CD8-positive, alpha-beta memory T cell (primary cell): ENCODE measurements around the gene UBE2H. TPM values are rescaled to one million over a fixed set of nuclear protein-coding genes. Genes with fewer than 3 reads are reported as not detected.
"Not testable (repeated sequence)": the region's sequence is repeated elsewhere in the genome, so short reads cannot be mapped to it uniquely, and the experiment has no call there.

Experiments
- CTCF ChIA-PET: fragments of 350-600 bp; sonication (Branson Sonifier 250); formaldehyde crosslinking; loops from one replicate; lab custom pipeline; 2021; ENCODE audit warnings: antibody characterized with exemption; lab: Charles Lee
- POLR2A ChIA-PET: fragments of 350-600 bp; sonication (Branson Sonifier 250); formaldehyde crosslinking; loops from one replicate; lab custom pipeline; 2021; ENCODE audit warnings: antibody characterized with exemption; lab: Charles Lee
- DNase-seq, 5 donors: peaks; one replicate each; pipeline versions ENCODE4 v3.0.0 to v3.0.0-alpha.2; 2020 to 2022; ENCODE audit warnings: mixed read lengths in 1 of 5
- H3K27ac ChIP-seq: one replicate; pipeline ENCODE4 v1.7.0; 2013; ENCODE audit warnings: low read depth, mild to moderate bottlenecking, low read length, moderate library complexity
- H3K27me3 ChIP-seq: 2 replicates; pipeline ENCODE4 v1.7.0; 2013; ENCODE audit warnings: low read length, mild to moderate bottlenecking; ENCODE audit not compliant: insufficient read depth, poor library complexity, severe bottlenecking
- H3K36me3 ChIP-seq: 2 replicates; pipeline ENCODE4 v1.7.0; 2013; ENCODE audit warnings: mild to moderate bottlenecking, low read length, moderate library complexity; ENCODE audit not compliant: insufficient read depth
- H3K4me1 ChIP-seq: 2 replicates; pipeline ENCODE4 v1.7.0; 2013; ENCODE audit warnings: mild to moderate bottlenecking, low read length, moderate library complexity; ENCODE audit not compliant: insufficient read depth
- H3K4me3 ChIP-seq: 2 replicates; pipeline ENCODE4 v1.7.0; 2013; ENCODE audit warnings: mild to moderate bottlenecking, low read length
- H3K9me3 ChIP-seq: 2 replicates; pipeline ENCODE4 v1.7.0; 2013; ENCODE audit warnings: mild to moderate bottlenecking, low read length
- H3K27ac Mint-ChIP-seq, 8 donors: one replicate each; pipeline ENCODE4 v1.8.0; 2020 to 2021; ENCODE audit warnings: mixed read lengths in 8 of 8, mild to moderate bottlenecking in 6 of 8, inconsistent platforms in 3 of 8, moderate library complexity in 3 of 8
- H3K27me3 Mint-ChIP-seq, 2 donors: one replicate each; pipeline ENCODE4 v1.8.0; 2020 to 2021; ENCODE audit warnings: mixed read lengths in 2 of 2, mild to moderate bottlenecking in 1 of 2, moderate library complexity in 1 of 2
- H3K36me3 Mint-ChIP-seq, 3 donors: one replicate each; pipeline ENCODE4 v1.8.0; 2020 to 2021; ENCODE audit warnings: mixed read lengths in 3 of 3, inconsistent platforms in 1 of 3, mild to moderate bottlenecking in 1 of 3
- H3K4me1 Mint-ChIP-seq, 3 donors: one replicate each; pipeline ENCODE4 v1.8.0; 2020 to 2021; ENCODE audit warnings: mixed read lengths in 3 of 3, inconsistent platforms in 1 of 3, mild to moderate bottlenecking in 1 of 3
- H3K4me3 Mint-ChIP-seq, 7 donors: one replicate each; pipeline ENCODE4 v1.8.0; 2020 to 2021; ENCODE audit warnings: mixed read lengths in 7 of 7, mild to moderate bottlenecking in 6 of 7, moderate library complexity in 4 of 7, inconsistent platforms in 2 of 7
- H3K9me3 Mint-ChIP-seq, 5 donors: one replicate each; pipeline ENCODE4 v1.8.0; 2020 to 2022; ENCODE audit warnings: mixed read lengths in 5 of 5, mild to moderate bottlenecking in 3 of 5, moderate library complexity in 2 of 5, inconsistent platforms in 1 of 5
- polyA plus RNA-seq: library from polyadenylated mRNA; unstranded; fragments of 300-500 nt; fragmentation: Illumina TruSeq; gene quantifications from one replicate; pipeline ENCODE4 v1.2.3, GENCODE V29; 2021
- total RNA-seq, 2 experiments: library from RNA; stranded (reverse); gene quantifications; one replicate each; pipeline ENCODE4 v1.2.3, GENCODE V29; 2021

The UBE2H gene
- total and polyA plus RNA-seq, 3 experiments from 2014 or later = 15.3 to 45.2 (median 21.5) TPM

DNA sequence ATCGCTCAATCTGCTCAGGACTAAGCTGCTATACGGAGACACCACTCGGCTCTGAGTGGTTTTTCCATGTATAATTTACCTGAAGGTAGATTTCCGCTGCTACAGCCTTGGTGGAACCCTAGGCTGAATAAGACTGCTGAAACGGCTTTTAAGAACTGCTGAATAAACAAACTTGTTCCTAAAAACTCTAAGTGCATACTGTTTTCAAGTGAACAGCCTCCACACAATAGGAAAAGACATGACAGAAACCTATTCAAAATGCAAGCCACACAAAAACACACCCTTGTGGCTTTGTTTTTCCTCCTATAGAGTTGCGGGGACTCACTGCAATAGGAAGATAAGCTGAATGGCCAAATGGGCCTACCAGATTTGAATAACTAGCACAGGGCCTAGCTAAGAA, 117.2 kb downstream of the UBE2H start:
- H3K36me3 ChIP-seq = peaks cover 8% of the 10 kb centered on the region
- Mint-ChIP-seq H3K9me3 (no peaks in the 10 kb centered on the region), H3K27ac (no peak overlapping the region), H3K4me1 (peaks cover 3 to 7% (median 4%) of the 10 kb centered on the region in 3 donors), H3K4me3 (no peak overlapping the region), H3K27me3 (no peaks in the 10 kb centered on the region), H3K36me3 (peaks cover 0 to 61% (median 26%) of the 10 kb centered on the region in 3 donors)
- H3K9me3 ChIP-seq = no peaks in the 10 kb centered on the region
- no peak overlapping the region for H3K4me3 ChIP-seq
- H3K4me1 ChIP-seq = peaks cover 3% of the 10 kb centered on the region
- CTCF ChIA-PET = interaction anchor here (0.8 to 1.7 kb wide), 2 partner anchors 10 to 11 kb away, joined by 4 to 5 read pairs; no protein-coding TSS in a partner anchor
- POLR2A ChIA-PET = no interaction called here
- no peak for DNase-seq
- H3K27me3 ChIP-seq = no peaks in the 10 kb centered on the region
- no peak overlapping the region for H3K27ac ChIP-seq

DNA sequence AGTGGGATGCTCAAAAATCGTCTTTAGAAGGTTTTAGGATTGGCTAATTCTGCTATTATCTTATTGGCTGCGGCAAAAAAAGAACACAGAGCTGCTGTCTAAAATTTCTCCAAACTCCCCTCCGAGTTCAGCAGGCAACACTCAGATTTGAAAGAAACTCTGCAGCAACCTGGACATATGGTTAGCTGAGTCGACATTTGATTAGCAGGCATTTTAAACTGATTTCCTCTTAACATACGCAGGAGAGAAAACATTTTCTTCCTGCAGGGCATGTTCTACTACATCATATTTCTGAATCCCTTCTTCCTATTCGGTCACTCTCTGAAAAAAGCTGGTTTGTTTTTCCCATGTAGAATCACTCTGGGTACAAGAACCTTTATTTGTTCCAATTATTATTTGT, 119.4 kb downstream of the UBE2H start:
- peaks cover 14% of the 10 kb centered on the region for H3K4me1 ChIP-seq
- H3K27ac Mint-ChIP-seq, H3K4me3 ChIP-seq, H3K36me3 ChIP-seq, DNase-seq, CTCF ChIA-PET, H3K9me3 ChIP-seq, H3K27ac ChIP-seq, H3K27me3 Mint-ChIP-seq, H3K27me3 ChIP-seq, H3K4me3 Mint-ChIP-seq, H3K9me3 Mint-ChIP-seq: not testable (repeated sequence)
- peaks cover 0 to 54% (median 23%) of the 10 kb centered on the region in 3 donors for H3K36me3 Mint-ChIP-seq
- POLR2A ChIA-PET = interaction anchor here (0.5 kb wide), 1 partner anchor 1228 kb away, joined by 4 read pairs; no protein-coding TSS in a partner anchor
- H3K4me1 Mint-ChIP-seq = peaks cover 9 to 11% (median 9%) of the 10 kb centered on the region in 3 donors

DNA sequence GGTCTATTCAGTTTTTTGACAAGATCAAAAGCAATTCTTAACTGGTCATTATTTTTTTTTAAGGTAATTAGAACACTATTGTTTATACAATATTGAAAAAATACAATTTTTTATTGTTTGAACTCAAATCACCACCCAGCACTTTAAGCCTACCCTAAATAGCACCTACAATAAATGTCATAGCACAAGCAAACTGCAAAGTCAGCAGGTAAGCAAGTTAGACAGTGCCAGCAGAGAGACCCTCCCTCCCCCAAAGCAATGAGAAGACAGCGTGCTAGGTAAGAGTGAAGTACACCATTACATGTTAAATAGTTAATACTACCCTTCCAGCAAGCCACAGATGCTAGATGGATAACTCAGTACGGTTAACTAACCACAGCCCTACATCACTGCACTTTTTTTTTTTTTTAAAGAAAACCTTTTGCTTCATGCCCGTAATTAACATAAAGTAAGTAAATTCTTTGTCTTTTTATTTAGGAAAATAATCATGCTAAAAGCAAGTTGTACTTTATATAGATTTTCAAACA, 120.0 kb downstream of the UBE2H start:
- CTCF ChIA-PET = no interaction called here
- POLR2A ChIA-PET = no interaction called here

DNA sequence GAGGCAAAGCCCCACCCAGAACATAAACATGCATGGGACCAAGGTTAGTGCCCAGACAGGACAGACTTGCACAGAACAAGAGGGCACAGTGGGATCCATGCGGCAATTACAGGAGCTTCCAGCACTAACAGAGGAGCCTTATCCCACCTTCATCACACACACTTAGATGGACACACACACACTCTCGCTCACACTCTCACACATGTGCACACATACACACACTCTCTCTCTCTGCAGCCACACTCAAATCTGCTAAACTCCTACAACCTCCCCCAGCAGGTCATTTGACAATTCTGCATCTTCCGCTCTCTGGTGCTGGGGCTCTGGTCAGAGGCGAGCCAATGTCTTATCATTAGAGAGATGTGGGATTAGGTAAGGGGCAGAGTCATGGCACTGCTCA, 120.5 kb downstream of the UBE2H start:
- Histone ChIP-seq H3K27me3 (no peaks in the 10 kb centered on the region), H3K36me3 (peaks cover 4% of the 10 kb centered on the region), H3K27ac (no peak overlapping the region), H3K4me3 (no peak overlapping the region), H3K9me3 (no peaks in the 10 kb centered on the region), H3K4me1 (peaks cover 14% of the 10 kb centered on the region)
- no peak overlapping the region for H3K4me3 Mint-ChIP-seq
- H3K27me3 Mint-ChIP-seq = no peaks in the 10 kb centered on the region
- no peaks in the 10 kb centered on the region for H3K9me3 Mint-ChIP-seq
- H3K27ac Mint-ChIP-seq = peak overlapping the region in 1 of 8 donors; percentile 80
- no peak for DNase-seq
- peaks cover 0 to 45% (median 23%) of the 10 kb centered on the region in 3 donors for H3K36me3 Mint-ChIP-seq
- ChIA-PET POLR2A (no interaction called here), CTCF (no interaction called here)
- peaks cover 9 to 11% (median 9%) of the 10 kb centered on the region in 3 donors for H3K4me1 Mint-ChIP-seq

More for the DNA sequence above, 120.0 kb downstream of the UBE2H start:
- Histone ChIP-seq H3K4me1 (peaks cover 14% of the 10 kb centered on the region), H3K4me3 (no peak overlapping the region), H3K27ac (no peak overlapping the region), H3K9me3 (no peaks in the 10 kb centered on the region), H3K36me3 (peaks cover 4% of the 10 kb centered on the region), H3K27me3 (no peaks in the 10 kb centered on the region)
- no peak overlapping the region for H3K4me3 Mint-ChIP-seq
- no peaks in the 10 kb centered on the region for H3K27me3 Mint-ChIP-seq
- H3K36me3 Mint-ChIP-seq = peaks cover 0 to 50% (median 23%) of the 10 kb centered on the region in 3 donors
- H3K27ac Mint-ChIP-seq = no peak overlapping the region
- no peaks in the 10 kb centered on the region for H3K9me3 Mint-ChIP-seq
- H3K4me1 Mint-ChIP-seq = peaks cover 9 to 11% (median 9%) of the 10 kb centered on the region in 3 donors
- DNase-seq = no peak

DNA sequence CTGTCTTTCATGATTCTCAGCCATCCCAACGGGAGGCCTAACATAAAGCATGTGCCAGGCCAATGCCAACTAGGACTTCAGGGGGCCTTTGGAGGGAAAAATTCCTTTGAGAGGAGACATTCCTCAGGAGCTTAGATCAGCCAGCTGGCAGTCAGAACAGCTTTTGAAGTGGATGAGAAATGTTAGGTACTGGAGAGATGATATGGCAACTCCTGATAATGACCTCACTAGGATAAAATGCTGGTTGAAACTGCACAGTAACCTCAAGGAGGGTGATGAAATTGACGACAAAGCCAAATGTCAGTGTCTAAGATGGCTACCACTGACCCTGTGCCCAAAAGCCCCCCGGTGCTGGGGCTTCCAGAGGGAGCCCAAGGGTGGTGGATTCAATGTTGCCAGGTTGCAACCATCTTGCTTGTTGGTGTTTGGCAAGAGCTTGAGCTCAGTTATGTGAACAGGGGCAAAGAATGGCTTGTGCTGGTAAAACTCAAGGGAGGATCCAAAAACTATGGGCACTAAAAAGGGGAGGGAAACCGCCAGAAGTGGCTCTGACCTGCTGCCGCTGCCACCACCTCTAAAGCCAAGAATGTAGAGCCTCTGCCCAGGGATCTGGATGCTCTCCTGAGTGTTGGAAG, 121.2 kb downstream of the UBE2H start:
- no peak for DNase-seq
- Mint-ChIP-seq H3K4me3 (no peak overlapping the region), H3K9me3 (no peaks in the 10 kb centered on the region), H3K36me3 (peaks cover 0 to 39% (median 23%) of the 10 kb centered on the region in 3 donors), H3K4me1 (peaks cover 9 to 11% (median 9%) of the 10 kb centered on the region in 3 donors), H3K27ac (peak overlapping the region in 2 of 8 donors; percentile 50 to 69), H3K27me3 (no peaks in the 10 kb centered on the region)
- CTCF ChIA-PET = interaction anchor here (1.5 kb wide), 1 partner anchor 12 kb away, joined by 5 read pairs; no protein-coding TSS in a partner anchor
- Histone ChIP-seq H3K27ac (no peak overlapping the region), H3K36me3 (peaks cover 4% of the 10 kb centered on the region), H3K27me3 (no peaks in the 10 kb centered on the region), H3K4me1 (peaks cover 14% of the 10 kb centered on the region), H3K4me3 (no peak overlapping the region), H3K9me3 (no peaks in the 10 kb centered on the region)
- POLR2A ChIA-PET = interaction anchor here (0.6 kb wide), 1 partner anchor 20 kb away, joined by 3 read pairs; no protein-coding TSS in a partner anchor

DNA sequence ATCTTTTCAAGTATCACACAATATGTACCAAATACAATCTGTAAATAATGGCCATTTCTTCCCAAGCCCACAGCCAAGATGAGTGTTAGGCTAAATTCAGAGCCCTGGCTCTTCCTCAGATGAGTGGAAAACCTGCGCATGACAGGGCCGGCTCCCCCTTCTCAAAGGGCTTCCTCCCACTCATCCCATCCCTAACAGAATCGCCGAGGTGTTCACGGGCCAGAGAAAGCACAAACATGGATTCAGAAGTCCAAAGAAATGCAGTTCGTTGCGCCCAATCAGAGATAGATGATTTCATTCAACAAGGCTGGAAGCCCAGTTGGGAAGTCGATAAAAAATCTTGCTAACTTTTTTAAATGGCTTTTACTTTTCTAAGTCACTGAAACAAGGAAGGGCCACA, 121.8 kb downstream of the UBE2H start:
- no peak overlapping the region for H3K27ac ChIP-seq
- no peak for DNase-seq
- no peaks in the 10 kb centered on the region for H3K27me3 Mint-ChIP-seq
- peaks cover 9 to 15% (median 9%) of the 10 kb centered on the region in 3 donors for H3K4me1 Mint-ChIP-seq
- H3K36me3 ChIP-seq = no peaks in the 10 kb centered on the region
- H3K36me3 Mint-ChIP-seq = peaks cover 0 to 34% (median 23%) of the 10 kb centered on the region in 3 donors
- H3K27me3 ChIP-seq = no peaks in the 10 kb centered on the region
- H3K9me3 Mint-ChIP-seq = no peaks in the 10 kb centered on the region
- POLR2A ChIA-PET = interaction anchor here (0.6 kb wide), 1 partner anchor 21 kb away, joined by 3 read pairs; no protein-coding TSS in a partner anchor
- H3K4me3 Mint-ChIP-seq = no peak overlapping the region
- no peak overlapping the region for H3K4me3 ChIP-seq
- no peaks in the 10 kb centered on the region for H3K9me3 ChIP-seq
- CTCF ChIA-PET = interaction anchor here (1.1 to 4.0 kb wide), 6 partner anchors 12 to 488 kb away, joined by 3 to 32 read pairs (median 6); no protein-coding TSS in a partner anchor
- H3K4me1 ChIP-seq = peaks cover 14% of the 10 kb centered on the region
- H3K27ac Mint-ChIP-seq = peak overlapping the region in 3 of 8 donors; percentile 3 to 69 (median 55)

DNA sequence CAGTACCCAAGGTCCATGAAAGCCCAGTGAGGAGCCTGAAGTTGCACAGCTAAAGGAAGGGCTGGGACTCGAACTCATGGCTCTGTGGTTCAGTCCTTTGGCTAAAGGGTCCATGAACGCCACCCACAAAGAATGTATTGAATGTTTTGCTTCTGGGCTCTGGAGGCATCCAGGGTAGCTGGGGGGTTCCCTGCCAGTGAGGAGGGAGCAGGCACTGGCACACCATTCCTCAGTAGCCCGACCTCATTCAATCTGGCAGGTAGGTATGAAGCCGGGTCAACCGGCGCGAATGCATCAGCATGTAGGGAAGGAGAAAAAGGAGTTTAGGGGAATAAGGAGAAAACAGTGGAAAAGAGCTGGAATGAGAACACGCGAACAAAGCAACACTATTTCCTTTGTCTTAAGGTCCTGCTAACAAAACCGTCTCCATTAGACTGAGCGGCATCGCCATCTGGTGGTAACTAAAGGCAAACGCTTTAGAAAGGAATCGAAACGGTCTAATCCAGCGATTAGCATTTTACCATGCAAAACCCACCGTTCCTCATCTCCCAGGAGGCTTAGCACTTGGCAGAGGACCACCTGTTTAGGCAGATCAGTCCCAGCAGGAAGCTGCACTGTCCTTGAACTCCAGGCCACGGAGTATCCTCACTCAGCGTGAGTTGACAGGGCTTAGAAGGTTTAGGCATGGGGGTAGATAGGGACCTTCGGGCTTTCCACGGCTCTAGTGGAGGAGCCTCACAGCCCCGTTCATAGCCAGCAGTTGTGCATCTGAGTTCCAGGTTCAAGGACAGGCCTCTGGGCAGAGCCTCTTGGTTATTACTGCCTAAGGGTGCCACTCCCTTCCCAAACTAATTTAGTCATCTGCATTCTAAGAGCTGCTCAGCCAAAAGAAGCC, 122.8 kb downstream of the UBE2H start:
- peak overlapping the region in 6 of 8 donors; percentile 4 to 71 (median 58) for H3K27ac Mint-ChIP-seq

More for the DNA sequence above, 122.8 kb downstream of the UBE2H start:
- POLR2A ChIA-PET = interaction anchor here (0.5 kb wide), 1 partner anchor 136 kb away, joined by 4 read pairs; no protein-coding TSS in a partner anchor
- Mint-ChIP-seq H3K4me3 (peak overlapping the region in 6 of 7 donors; percentile 10 to 70 (median 58)), H3K27me3 (no peaks in the 10 kb centered on the region), H3K36me3 (peaks cover 0 to 27% (median 21%) of the 10 kb centered on the region in 3 donors), H3K4me1 (peaks cover 9 to 21% (median 12%) of the 10 kb centered on the region in 3 donors), H3K9me3 (no peaks in the 10 kb centered on the region)
- Histone ChIP-seq H3K36me3 (no peaks in the 10 kb centered on the region), H3K9me3 (no peaks in the 10 kb centered on the region), H3K27me3 (no peaks in the 10 kb centered on the region), H3K4me3 (peak overlapping the region; percentile 16), H3K27ac (no peak overlapping the region), H3K4me1 (peaks cover 16% of the 10 kb centered on the region)
- CTCF ChIA-PET = interaction anchor here (0.7 to 4.0 kb wide), 16 partner anchors 8 to 611 kb away, joined by 3 to 32 read pairs (median 4); partner anchors contain the start of gene UBE2H
- DNase-seq = peak; percentile 33 to 67 (median 44)
